ENCODE data around the gene ELN. TPM values are rescaled to one million over a fixed set of nuclear protein-coding genes. Genes with fewer than 3 reads are reported as not detected.

The ELN gene
- total RNA-seq, 1 experiment from 2014 or later = 0.37 TPM

- H3K23me2 ChIP-seq (ENCODE audit: insufficient read length, low read depth, low read length, poor library complexity, severe bottlenecking) = no peaks in the 10 kb centered on the region
- WGBS (ENCODE audit: extremely low coverage, insufficient read length, low lambda C conversion rate) = no CpG with 5 or more reads among the region's 16 CpGs
- no peak for DNase-seq
- H2BK5ac ChIP-seq (ENCODE audit: insufficient read length, low read length) = no peak overlapping the region
- no peaks in the 10 kb centered on the region for H3K9me3 ChIP-seq (ENCODE audit: control insufficient read depth, low read depth, low read length)
- no peaks in the 10 kb centered on the region for H3K79me2 ChIP-seq (ENCODE audit: insufficient read depth, low read length)
- H3K27me3 Mint-ChIP-seq (ENCODE audit: low read depth) = peaks cover 7% of the 10 kb centered on the region
- H3K23ac ChIP-seq (ENCODE audit: insufficient read length, low read depth, low read length) = no peak overlapping the region
- no peaks in the 10 kb centered on the region for H4K20me1 ChIP-seq (ENCODE audit: control insufficient read depth, insufficient read depth, insufficient read length)
- no peak overlapping the region for H2BK20ac ChIP-seq (ENCODE audit: low read depth, low read length, poor library complexity, severe bottlenecking)
- no peak overlapping the region for H2BK12ac ChIP-seq (ENCODE audit: insufficient read length, low read depth, low read length)
- no peak overlapping the region for H3K56ac ChIP-seq (ENCODE audit: insufficient read length, low read depth, low read length)
- H3K27ac ChIP-seq (ENCODE audit: insufficient read length, low read depth, low read length) = no peak overlapping the region
- no peak overlapping the region for H3K4me2 ChIP-seq (ENCODE audit: insufficient read depth, insufficient read length, low read length)
- peak overlapping the region in 2 of 3 experiments; percentile 8 to 64; a peak in 1 of 7 replicates for H3K27ac Mint-ChIP-seq
- no peaks in the 10 kb centered on the region for H3K4me1 ChIP-seq (ENCODE audit: insufficient read depth, low read length)
- H2BK120ac ChIP-seq (ENCODE audit: low read depth, low read length, poor library complexity, severe bottlenecking) = no peak overlapping the region
- H3K4me3 Mint-ChIP-seq = no peak overlapping the region
- TF ChIP-seq CTCF (conservative IDR thresholded peaks at IDR 0.05) = no peak
- no peaks in the 10 kb centered on the region for H3K79me1 ChIP-seq (ENCODE audit: insufficient read depth, low read depth, low read length, poor library complexity, severe bottlenecking)
- no peak overlapping the region for H3K14ac ChIP-seq (ENCODE audit: insufficient read depth, low read length)
- no peak overlapping the region for H2AFZ ChIP-seq (ENCODE audit: low read length)
- no peak overlapping the region for H3T11ph ChIP-seq (ENCODE audit: low read length)
- H3K9me3 Mint-ChIP-seq = no peaks in the 10 kb centered on the region
- H4K91ac ChIP-seq (ENCODE audit: insufficient read length, low read depth, low read length) = no peak overlapping the region
- no peak overlapping the region for H4K8ac ChIP-seq (replicated peaks; ENCODE audit: insufficient read length, low read depth, low read length)
- no peak overlapping the region for H4K5ac ChIP-seq (ENCODE audit: insufficient read length, low read depth, low read length)
- no peak overlapping the region for H3K4ac ChIP-seq (ENCODE audit: low read depth, low read length)
- no peak overlapping the region for H3K9ac ChIP-seq (ENCODE audit: extremely low read depth, insufficient read length, low read length)
- no peaks in the 10 kb centered on the region for H3K4me1 Mint-ChIP-seq
- no peak overlapping the region for H2BK15ac ChIP-seq (ENCODE audit: low read depth, low read length)
- H3K36me3 Mint-ChIP-seq (ENCODE audit: insufficient read depth in 1 of 3, low read depth in 3 of 3) = no peaks in the 10 kb centered on the region
- H2AK5ac ChIP-seq (ENCODE audit: insufficient read length, low read length) = no peak overlapping the region
- H3K18ac ChIP-seq (ENCODE audit: insufficient read length, low read depth, low read length) = no peak overlapping the region
- no peaks in the 10 kb centered on the region for H3K27me3 ChIP-seq (ENCODE audit: insufficient read depth, low read length)
Observed at GRCh38 chr7:74002474-74003017, 25.4 kb upstream of the ELN start.
